PFSK-1 (cell line): ENCODE data around the gene ABCC1.

Experiments
- POLR2AphosphoS5 ChIP-seq: IDR thresholded peaks from 2 replicates; pipeline ENCODE4 v1.6.1; 2012; ENCODE audit warnings: low read depth, mild to moderate bottlenecking, control low read depth, low read length, moderate library complexity
- SIN3A ChIP-seq: IDR thresholded peaks from 2 replicates; pipeline ENCODE4 v1.6.1; 2012; ENCODE audit warnings: mild to moderate bottlenecking, low read length, moderate library complexity, borderline replicate concordance; ENCODE audit not compliant: insufficient read depth

GRCh38 chr16:16057102-16057501 lies 107.7 kb downstream of the ABCC1 start:
- TF ChIP-seq POLR2AphosphoS5 (no peak), SIN3A (no peak)
